Spinal cord (tissue), 10 donors: Measurements from ENCODE around the gene HPCAL4. TPM values are rescaled to one million over a fixed set of nuclear protein-coding genes. Genes with fewer than 3 reads are reported as not detected.
A peak's percentile ranks its signal among the peaks of the same experiment; 100 is the strongest.

Experiments used
- DNase-seq, 6 donors: peaks; one replicate each; pipeline versions ENCODE4 v3.0.0 to v3.0.0-alpha.2; 2013 to 2015; ENCODE audit warnings: low spot score in 6 of 6, low read depth in 4 of 6
- H3K27ac ChIP-seq: one replicate; pipeline ENCODE4 v1.5.1; 2013; ENCODE audit warnings: low read depth, low read length, control low read depth
- H3K27me3 ChIP-seq: one replicate; pipeline ENCODE4 v1.6.1; 2013; ENCODE audit warnings: low read length; ENCODE audit not compliant: control insufficient read depth, insufficient read depth
- H3K36me3 ChIP-seq: one replicate; pipeline ENCODE4 v1.6.1; 2013; ENCODE audit warnings: low read length; ENCODE audit not compliant: control insufficient read depth, insufficient read depth
- H3K4me1 ChIP-seq: one replicate; pipeline ENCODE4 v1.6.1; 2013; ENCODE audit warnings: low read length; ENCODE audit not compliant: control insufficient read depth, insufficient read depth
- H3K4me3 ChIP-seq: one replicate; pipeline ENCODE4 v1.5.1; 2013; ENCODE audit warnings: low read depth, low read length, control low read depth
- H3K9me3 ChIP-seq: one replicate; pipeline ENCODE4 v1.6.1; 2013; ENCODE audit warnings: low read length; ENCODE audit not compliant: control insufficient read depth, insufficient read depth
- WGBS: methylation state at CpG from one replicate; pipeline ENCODE4 v1.1.5; 2013; ENCODE audit warnings: missing lambda C conversion rate; ENCODE audit not compliant: insufficient coverage; 5-methylcytosine and 5-hydroxymethylcytosine counted together
- polyA plus RNA-seq, 2 donors: library from polyadenylated mRNA; unstranded; fragments of 120-200 nt; gene quantifications; one replicate each; pipeline ENCODE4 v1.2.1, GENCODE V29; 2013; ENCODE audit not compliant: insufficient read length in 2 of 2
- total RNA-seq, 2 donors: library from RNA; depleted of rRNA in 1 of 2; stranded (reverse); fragments of 120-200 nt in 1 of 2; fragments of >200 nt in 1 of 2; gene quantifications; one replicate each; pipeline versions ENCODE4 v1.2.3 to v1.2.4, GENCODE V29; 2013 to 2014
- donor health status: healthy.

Gene HPCAL4
- total and polyA plus RNA-seq, 4 donors: 19.7 to 68.6 (median 64.9) TPM

DNA sequence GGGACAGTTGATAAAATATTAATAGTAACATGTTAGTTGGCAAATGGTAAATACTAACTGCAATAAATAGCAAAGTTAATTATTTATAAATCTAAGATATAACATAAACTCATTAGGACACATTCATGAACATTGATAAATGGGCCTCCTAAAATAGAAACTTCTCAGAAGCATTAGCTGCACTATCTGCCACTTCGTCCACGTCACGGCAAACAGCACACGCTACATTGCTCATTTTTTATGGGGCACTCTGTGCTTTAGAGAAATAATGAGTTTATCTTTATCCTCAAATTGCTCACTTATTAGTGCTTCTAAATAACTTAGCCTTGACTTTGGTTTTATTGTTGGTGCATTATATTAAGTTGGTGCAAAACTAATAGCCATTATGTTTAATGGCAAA lies 16.3 kb upstream of the HPCAL4 start:
- no peaks in the 10 kb centered on the region for H3K4me1 ChIP-seq
- H3K36me3 ChIP-seq: no peaks in the 10 kb centered on the region
- WGBS: no CpG with 5 or more reads among the region's 4 CpGs
- no peaks in the 10 kb centered on the region for H3K27me3 ChIP-seq
- no peaks in the 10 kb centered on the region for H3K9me3 ChIP-seq
- H3K4me3 ChIP-seq: no peak overlapping the region
- no peak overlapping the region for H3K27ac ChIP-seq
- DNase-seq: peak in 1 of 6 donors; percentile 14

GRCh38 chr1:39704757-39705156 lies 13.5 kb upstream of the HPCAL4 start:
- Histone ChIP-seq H3K4me1 (peaks cover 11% of the 10 kb centered on the region), H3K4me3 (no peak overlapping the region), H3K36me3 (no peaks in the 10 kb centered on the region), H3K27ac (no peak overlapping the region), H3K9me3 (no peaks in the 10 kb centered on the region), H3K27me3 (no peaks in the 10 kb centered on the region)
- WGBS: no CpG with 5 or more reads among the region's 1 CpG
- DNase-seq: no peak

DNA sequence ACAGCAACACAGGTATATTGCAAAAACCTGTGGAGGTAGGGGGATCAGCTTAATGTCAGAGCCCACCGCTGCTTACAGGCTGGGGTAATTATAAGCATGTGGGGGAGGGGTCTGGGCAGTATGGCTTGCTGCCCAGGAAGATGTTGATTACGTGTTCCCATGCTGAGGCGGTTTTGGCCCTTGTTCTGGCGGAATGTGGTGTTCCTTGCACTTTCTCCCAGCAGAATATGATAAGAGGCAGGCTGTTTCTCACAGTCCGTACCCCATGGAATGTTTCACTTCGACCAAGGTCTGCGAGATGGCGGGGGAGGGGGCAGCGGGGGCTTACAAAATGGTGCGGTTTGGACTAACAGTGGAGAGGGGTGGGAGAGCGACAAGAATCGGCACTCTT lies 9.8 kb upstream of the HPCAL4 start:
- no peaks in the 10 kb centered on the region for H3K9me3 ChIP-seq
- no peaks in the 10 kb centered on the region for H3K36me3 ChIP-seq
- peaks cover 2% of the 10 kb centered on the region for H3K27me3 ChIP-seq
- DNase-seq: peak in 2 of 6 donors; percentile 55 to 57
- no peak overlapping the region for H3K27ac ChIP-seq
- 0% methylated on average over 4 of the region's 12 CpGs for WGBS
- H3K4me1 ChIP-seq: peaks cover 11% of the 10 kb centered on the region
- H3K4me3 ChIP-seq: peak overlapping the region; percentile 14

GRCh38 chr1:39700348-39700747 lies 9.1 kb upstream of the HPCAL4 start:
- H3K27ac ChIP-seq: no peak overlapping the region
- H3K36me3 ChIP-seq: no peaks in the 10 kb centered on the region
- H3K9me3 ChIP-seq: no peaks in the 10 kb centered on the region
- peaks cover 2% of the 10 kb centered on the region for H3K27me3 ChIP-seq
- DNase-seq: no peak
- 0% methylated on average over 1 of the region's 3 CpGs for WGBS
- no peak overlapping the region for H3K4me3 ChIP-seq
- H3K4me1 ChIP-seq: peaks cover 11% of the 10 kb centered on the region

DNA sequence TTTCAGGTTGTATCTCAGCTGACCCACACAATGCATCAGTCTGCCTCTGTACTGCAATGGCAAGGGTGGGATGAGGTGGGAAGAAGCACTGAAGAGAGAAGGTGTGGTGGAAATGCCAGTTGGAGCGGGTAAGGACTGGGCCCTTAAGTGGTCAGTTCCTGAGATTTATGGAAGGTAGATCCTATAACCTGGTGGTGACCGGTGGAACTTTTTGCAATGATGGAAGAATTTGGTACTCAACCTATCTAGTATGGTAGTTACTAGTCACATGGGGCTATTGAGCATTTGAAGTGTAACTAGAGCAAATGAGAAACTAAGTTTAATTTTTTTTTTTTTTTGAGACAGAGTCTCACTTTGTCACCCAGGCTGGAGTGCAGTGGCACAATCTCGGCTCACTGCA lies 8.2 kb upstream of the HPCAL4 start:
- WGBS: 100% methylated on average over 2 of the region's 3 CpGs
- Histone ChIP-seq H3K9me3 (no peaks in the 10 kb centered on the region), H3K36me3 (no peaks in the 10 kb centered on the region), H3K27ac (no peak overlapping the region), H3K27me3 (peaks cover 2% of the 10 kb centered on the region), H3K4me3 (no peak overlapping the region), H3K4me1 (peaks cover 11% of the 10 kb centered on the region)
- no peak for DNase-seq

DNA sequence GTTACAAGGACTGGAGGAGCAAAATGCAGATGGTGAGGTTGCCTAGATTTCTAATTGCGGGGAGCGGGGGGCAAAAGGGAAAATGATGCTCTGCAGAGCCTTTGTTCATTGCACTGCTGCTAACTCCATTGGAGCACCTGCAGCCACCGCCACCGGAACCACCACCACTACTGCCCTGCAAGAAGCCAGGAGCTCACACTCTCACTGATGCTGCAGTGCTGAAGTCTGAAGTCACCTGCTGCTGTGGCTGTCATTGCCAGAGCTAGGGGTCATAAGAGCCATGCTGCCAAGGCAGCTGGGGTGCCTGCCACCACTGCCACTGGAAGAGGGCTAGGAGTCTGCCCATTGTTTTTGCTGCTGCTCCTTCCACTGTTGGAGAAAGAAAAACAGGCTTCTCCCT lies 7.3 kb upstream of the HPCAL4 start:
- DNase-seq: no peak
- 84% methylated on average over 4 of the region's 4 CpGs for WGBS
- no peaks in the 10 kb centered on the region for H3K9me3 ChIP-seq
- no peak overlapping the region for H3K27ac ChIP-seq
- no peak overlapping the region for H3K4me3 ChIP-seq
- peaks cover 11% of the 10 kb centered on the region for H3K4me1 ChIP-seq
- H3K36me3 ChIP-seq: no peaks in the 10 kb centered on the region
- peaks cover 2% of the 10 kb centered on the region for H3K27me3 ChIP-seq

GRCh38 chr1:39696448-39696847 lies 5.2 kb upstream of the HPCAL4 start:
- H3K9me3 ChIP-seq: no peaks in the 10 kb centered on the region
- H3K4me3 ChIP-seq: no peak overlapping the region
- peaks cover 18% of the 10 kb centered on the region for H3K4me1 ChIP-seq
- no CpG with 5 or more reads among the region's 1 CpG for WGBS
- no peak overlapping the region for H3K27ac ChIP-seq
- peaks cover 20% of the 10 kb centered on the region for H3K27me3 ChIP-seq
- no peak for DNase-seq
- no peaks in the 10 kb centered on the region for H3K36me3 ChIP-seq

GRCh38 chr1:39695016-39695415 lies 3.8 kb upstream of the HPCAL4 start:
- no CpG with 5 or more reads among the region's 1 CpG for WGBS
- DNase-seq: no peak
- no peaks in the 10 kb centered on the region for H3K36me3 ChIP-seq
- no peak overlapping the region for H3K4me3 ChIP-seq
- H3K27me3 ChIP-seq: peaks cover 30% of the 10 kb centered on the region
- H3K27ac ChIP-seq: no peak overlapping the region
- no peaks in the 10 kb centered on the region for H3K9me3 ChIP-seq
- H3K4me1 ChIP-seq: peaks cover 27% of the 10 kb centered on the region

GRCh38 chr1:39694026-39694425 lies 2.8 kb upstream of the HPCAL4 start:
- WGBS: 100% methylated on average over 1 of the region's 1 CpG
- Histone ChIP-seq H3K36me3 (no peaks in the 10 kb centered on the region), H3K4me3 (no peak overlapping the region), H3K4me1 (peaks cover 35% of the 10 kb centered on the region), H3K9me3 (no peaks in the 10 kb centered on the region), H3K27ac (no peak overlapping the region), H3K27me3 (peaks cover 30% of the 10 kb centered on the region)
- DNase-seq: no peak

DNA sequence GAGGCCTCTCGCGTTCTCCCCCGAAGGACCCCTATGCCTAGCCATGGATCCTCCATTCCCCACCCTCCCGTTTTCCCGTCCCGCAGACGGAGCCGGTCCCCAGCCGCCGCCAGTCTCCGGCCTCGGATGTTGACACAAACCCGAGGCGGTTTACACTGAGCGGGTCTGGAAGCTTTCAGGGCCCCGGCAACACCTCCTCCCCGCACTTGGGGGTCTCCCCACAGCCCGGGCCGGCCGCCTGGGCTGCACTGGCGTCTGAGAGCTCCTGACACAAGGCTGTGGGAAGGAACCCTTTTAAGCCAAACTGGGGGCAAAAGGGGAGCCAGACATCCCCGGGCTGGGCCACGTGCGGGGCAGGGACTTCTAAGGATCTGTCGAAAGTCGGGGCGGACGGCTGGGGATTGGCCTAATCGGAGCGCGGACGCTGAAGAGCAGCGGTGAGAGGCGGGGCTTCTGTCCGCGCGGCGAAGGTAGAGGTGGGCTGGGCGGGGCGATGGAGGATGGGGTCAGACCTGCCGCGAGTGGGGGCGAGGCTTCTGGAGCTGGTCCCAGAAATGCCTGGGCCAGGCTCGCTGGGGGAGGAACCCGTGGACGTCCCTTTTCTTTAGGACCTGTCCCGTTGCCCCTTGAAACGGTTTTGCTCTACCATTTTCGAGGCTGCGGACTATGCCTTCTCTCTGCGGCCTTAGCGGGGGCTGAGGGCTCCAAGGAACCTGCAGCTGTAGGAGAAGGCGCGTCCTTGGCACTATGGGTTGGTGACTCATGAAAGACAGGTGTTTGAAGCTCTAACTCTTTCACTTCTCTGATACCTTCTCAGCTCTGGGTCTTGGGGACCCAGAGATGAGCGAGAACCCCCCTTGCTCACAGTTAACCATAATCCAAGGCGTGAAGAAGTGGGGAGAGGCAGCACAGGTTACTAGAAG lies 1.2 kb upstream of the HPCAL4 start:
- H3K36me3 ChIP-seq: no peaks in the 10 kb centered on the region
- H3K4me3 ChIP-seq: peak overlapping the region; percentile 50
- H3K27me3 ChIP-seq: peaks cover 28% of the 10 kb centered on the region
- DNase-seq: peak in 1 of 6 donors; percentile 77
- H3K9me3 ChIP-seq: no peaks in the 10 kb centered on the region
- no peak overlapping the region for H3K27ac ChIP-seq
- WGBS: 1% methylated on average over 52 of the region's 56 CpGs
- peaks cover 35% of the 10 kb centered on the region for H3K4me1 ChIP-seq
